Amygdala (tissue), 56 donors: ENCODE results near the gene COL18A1.
"Not testable (repeated sequence)": the region's sequence is repeated elsewhere in the genome, so short reads cannot be mapped to it uniquely, and the experiment has no call there.

Experiments
- DNase-seq, 56 donors: peaks; one replicate each; lab custom pipeline; 2025; lab: John Stamatoyannopoulos, UW

The COL18A1 gene

DNA sequence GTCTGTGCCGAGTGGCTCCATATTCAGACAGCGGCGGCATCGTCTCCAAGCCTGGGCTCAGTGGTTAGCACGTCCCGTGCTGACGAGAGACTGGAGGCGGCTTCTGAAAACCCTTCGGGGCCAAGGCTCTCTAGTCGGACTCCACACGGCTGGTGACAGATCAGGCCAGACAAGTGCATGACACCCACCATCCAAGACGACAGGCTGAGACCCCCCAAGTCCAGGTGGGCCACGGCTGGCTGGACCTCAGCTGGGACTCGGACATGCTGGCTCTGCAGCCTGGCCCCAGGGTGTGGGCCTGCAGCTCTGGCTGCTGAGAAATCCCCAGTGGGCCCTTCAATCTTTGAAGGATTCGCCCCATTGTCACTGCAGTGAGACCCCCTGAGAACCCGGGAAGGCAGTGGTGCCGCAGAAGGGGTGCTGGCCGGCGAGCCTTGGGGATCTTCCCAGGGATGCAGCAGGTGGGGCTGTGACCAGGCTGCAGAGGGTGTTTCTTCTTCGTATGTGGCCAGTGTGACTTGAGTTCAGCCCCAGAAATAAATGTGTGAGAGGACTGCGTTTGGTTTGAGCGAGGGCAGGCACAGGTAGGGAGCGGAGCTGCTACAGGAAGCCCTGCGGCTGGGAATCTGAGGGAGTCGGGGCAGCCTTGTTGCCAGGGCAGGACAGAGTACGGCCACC, 153.2 kb downstream of the COL18A1 start:
- DNase-seq, result no peak

DNA sequence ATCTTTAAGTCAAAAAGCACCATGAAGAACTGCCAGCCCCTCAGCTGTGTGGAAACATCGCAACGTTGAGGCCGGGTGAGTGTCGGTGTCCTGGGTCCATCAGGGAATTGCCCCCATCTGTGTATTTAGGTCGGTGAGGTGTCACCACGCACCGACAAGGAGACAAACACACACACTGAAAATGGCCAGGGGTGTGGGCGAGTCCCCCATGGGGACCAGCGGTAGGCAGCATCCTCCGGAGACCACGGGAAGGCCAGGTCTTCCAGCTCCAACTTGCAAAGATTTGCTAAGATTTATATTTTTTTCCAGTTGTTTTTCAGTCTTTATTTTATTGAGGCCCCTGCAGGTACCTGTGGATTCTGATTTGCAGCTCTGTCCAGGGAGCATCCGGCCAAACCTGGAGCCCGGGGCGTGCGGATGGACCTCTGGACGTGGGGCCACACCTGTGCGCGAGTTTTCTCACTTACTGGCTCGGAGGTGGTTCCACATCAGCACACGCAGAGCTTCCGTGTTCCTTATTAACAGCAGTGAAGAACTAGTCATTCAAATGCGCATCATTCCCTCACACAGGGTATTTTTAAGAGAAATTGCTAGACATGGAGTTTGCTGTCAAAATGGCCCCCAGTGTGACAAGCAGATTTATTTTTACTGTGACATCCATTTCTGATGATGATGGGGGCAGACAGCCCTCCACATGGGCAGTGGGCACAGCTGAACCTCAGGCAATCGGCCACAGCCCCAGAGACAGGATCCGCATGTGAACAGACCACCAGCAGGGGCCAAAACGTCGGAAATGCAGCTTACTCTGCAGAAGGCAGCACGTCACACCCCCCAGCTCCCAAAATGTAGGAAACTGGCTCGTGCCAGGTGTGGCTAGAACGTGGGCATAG, 154.5 kb downstream of the COL18A1 start:
- no peak for DNase-seq

DNA sequence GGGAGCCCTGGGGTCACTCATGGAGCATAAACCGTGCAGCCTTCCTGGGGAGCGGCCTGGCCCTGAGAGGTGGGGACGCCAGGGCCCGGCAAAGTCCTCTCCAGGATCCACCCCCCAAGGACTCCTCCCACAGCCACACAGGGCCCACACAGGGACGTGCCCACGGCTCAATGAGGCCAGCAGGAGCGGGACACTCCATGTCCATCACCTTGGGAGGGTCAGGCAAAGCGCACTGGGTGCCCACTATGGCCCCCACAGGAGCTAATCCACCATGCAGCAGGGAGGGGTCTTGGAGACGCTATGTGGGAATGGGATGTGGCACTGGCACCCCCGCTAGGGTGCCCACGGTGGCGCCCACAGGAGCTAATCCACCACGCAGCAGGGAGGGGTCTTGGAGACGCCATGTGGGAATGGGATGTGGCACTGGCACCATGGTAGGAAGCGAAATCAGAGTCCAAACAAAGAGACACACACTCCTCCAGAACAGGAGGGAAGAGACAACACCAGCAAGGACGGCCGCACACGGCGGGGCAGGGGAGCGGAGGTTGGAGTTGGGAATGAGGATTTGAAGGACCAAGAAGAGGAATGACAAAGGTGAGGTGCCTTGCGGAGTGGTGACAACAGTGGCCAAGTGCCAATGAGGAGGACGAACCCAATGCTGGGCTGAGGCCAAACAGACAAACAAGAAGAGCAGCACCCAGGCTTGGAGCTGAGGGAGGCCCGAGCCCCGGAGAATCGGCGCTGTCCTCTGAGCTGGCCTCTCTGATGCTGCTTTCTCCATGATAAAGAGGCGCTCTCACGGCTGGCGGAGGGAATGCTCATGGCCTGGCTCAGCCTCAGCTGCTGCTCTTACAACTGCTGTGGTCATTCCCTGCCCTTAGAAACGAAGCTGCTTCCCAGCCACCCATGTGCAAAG, 155.4 kb downstream of the COL18A1 start:
- no peak for DNase-seq

DNA sequence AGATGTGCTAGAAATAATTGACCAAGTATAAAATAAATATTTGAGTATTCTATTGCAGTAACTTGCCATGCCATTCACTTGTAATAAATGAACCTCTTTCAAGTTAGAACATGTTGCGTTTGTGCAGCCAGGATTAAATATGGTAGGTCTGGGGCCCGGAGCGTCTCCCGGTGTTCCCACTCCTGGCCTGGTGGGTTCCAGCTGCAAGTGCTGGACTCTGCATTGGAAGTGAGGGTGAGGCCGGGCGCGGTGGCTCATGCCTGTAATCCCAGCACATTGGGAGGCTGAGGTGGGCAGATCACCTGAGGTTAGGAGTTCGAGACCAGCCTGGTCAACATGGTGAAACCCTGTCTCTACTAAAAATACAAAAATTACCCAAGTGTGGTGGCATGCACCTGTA, 156.3 kb downstream of the COL18A1 start:
- DNase-seq, result not testable (repeated sequence)

DNA sequence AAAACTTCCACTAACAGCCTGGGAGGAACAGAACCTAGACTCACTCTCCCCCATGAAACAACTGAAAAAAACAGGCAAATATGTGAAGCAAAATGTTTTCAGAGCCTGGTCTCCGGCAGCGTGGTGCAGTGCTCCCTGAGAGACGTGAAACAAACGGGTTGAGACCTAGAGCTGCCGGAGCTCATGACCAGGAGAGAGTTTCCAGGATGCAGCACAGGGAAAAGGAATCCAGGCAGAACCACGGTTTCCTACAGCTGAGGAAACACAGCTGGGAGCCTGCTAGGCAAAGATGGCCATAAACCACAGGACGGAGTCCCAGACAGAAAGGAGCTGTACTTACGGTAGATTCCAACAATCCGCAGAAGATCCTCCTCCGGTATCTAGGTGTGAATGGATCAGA, 157.4 kb downstream of the COL18A1 start:
- DNase-seq, result no peak

DNA sequence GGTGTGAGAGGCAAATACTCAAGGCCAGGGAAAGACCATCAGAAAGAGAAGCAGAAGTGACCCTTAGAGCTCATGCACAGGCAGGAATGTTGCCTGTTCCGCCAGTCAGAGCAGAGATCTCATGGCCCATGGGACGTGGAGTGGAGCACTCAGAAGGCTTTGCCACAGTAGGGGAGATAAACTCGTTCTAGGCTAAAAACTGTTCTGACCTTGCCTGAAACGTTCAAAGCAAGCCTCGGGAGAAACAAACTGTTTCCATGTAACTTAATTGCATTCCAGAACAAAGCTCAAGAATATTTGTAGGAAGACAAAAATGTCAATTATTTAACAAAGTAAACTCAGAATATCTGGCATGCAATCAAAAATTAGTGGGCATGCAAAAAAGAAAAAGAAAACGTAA, 158.0 kb downstream of the COL18A1 start:
- no peak for DNase-seq
